Choroid plexus epithelial cell (primary cell): ENCODE data around the gene ZNG1C.
"Not testable (repeated sequence)": the region's sequence is repeated elsewhere in the genome, so short reads cannot be mapped to it uniquely, and the experiment has no call there.

ENCODE experiments used
- DNase-seq: peaks from one replicate; pipeline ENCODE4 v3.0.0-alpha.2; 2010; ENCODE audit warnings: low read depth
- H3K4me3 ChIP-seq: 2 replicates; pipeline ENCODE4 v1.5.1; 2011; ENCODE audit warnings: low read depth, mild to moderate bottlenecking, control low read depth, low read length, moderate library complexity

The ZNG1C gene

DNA sequence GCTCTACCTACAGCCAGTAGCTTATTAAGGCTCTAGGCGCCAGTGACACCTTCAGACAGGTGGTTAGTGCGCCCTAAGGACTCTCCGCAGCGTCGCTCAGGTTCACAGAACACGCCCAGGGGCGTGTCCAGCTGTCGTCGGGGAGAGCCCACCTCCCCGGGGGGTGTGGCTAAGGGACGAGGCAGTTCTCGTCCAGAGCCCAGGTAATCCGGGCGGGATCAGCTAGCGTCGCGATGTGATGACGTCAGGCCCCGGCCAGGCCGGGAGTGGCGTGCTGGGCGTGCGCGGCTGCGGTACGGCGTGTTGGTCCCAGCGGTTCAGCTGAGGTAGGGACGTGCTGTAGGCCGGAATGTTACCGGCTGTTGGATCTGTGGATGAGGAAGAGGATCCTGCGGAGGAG, at the start of gene ZNG1C:
Gene ZNG1C (plus strand): TSS at position 301 of the 400 bp plus-strand sequence. CDS start 49 bp downstream, at position 350.
- not testable (repeated sequence) for H3K4me3 ChIP-seq, DNase-seq

DNA sequence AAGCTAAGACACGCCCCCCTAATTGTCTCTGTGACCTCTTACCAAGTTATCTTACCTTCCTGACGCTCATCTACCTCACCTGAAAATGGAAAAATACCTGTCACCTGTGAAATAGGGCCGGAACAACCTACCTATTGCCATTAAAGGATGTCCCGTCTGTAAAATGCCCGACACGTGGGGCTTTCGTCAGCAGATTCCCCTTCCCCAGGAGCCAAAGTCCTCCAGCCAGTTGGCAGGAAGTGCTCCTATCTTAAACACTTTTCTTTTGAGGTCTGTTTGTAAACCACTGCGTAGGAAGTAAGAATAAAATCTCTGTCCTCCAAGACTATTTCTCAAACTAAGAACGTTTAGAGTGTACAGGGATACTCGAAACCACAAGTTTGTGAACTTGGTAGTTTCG, 654 bp downstream of the ZNG1C start:
- not testable (repeated sequence) for H3K4me3 ChIP-seq, DNase-seq

DNA sequence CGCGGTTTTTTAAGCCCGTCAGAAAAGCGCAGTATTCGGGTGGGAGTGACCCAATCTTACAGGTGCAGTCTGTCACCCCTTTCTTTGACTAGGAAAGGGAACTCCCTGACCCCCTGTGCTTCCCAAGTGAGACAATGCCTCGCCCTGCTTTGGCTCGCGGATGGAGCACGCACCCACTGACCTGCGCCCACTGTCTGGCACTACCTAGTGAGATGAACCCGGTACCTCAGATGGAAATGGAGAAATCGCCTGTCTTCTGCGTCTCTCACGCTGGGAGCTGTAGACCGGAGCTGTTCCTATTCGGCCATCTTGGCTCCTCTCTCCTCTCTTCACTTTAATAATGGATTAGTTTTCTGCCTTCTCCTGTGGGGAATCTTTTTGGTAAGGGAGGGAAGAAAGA, 39.3 kb downstream of the ZNG1C start:
- H3K4me3 ChIP-seq, DNase-seq: not testable (repeated sequence)

- DNase-seq, H3K4me3 ChIP-seq: not testable (repeated sequence)
These were observed 60.8 kb downstream of the ZNG1C start, which contains the start of gene FOXD4L3 for GRCh38 chr9:68302567-68302966. FOXD4L3 (plus strand) TSS chr9:68302867; CDS start chr9:68302952, 85 bp downstream.

DNA sequence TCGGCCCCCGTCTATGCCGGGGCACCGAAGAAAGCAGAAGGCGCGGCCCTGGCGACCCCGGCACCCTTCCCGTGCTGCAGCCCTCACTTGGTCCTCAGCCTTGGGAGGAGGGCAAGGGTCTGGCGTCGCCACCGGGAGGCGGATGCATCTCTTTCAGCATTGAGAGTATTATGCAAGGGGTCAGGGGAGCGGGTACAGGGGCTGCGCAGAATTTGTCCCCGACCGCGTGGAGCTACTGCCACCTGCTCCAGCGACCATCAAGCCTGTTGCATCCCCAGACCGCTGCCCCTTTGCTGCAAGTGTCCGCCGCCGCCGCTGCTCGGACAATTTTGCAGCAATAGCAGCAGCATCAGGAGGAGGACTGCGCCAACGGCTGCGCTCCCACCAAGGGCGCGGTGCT, 62.0 kb downstream of the ZNG1C start:
- DNase-seq, H3K4me3 ChIP-seq: not testable (repeated sequence)

DNA sequence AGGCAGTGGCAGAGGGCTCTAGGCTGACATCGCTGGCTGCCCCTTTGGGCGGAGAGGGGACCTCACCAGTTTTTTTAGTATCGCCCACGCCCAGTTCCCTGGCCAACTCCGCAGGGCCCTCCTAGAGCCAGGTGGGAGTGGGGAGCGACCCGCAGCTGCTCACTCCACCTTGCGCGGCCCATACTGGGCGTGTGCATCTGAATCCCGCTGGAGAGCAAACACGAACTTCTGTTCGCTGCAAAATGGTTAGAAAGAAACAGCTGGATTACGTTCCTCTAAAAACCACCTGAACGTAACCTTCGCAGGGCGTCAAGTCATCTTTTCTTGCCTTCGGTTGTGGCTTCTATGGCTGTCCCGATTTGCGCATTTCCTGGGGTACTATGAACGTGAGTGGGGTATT, 62.4 kb downstream of the ZNG1C start:
- not testable (repeated sequence) for DNase-seq, H3K4me3 ChIP-seq

DNA sequence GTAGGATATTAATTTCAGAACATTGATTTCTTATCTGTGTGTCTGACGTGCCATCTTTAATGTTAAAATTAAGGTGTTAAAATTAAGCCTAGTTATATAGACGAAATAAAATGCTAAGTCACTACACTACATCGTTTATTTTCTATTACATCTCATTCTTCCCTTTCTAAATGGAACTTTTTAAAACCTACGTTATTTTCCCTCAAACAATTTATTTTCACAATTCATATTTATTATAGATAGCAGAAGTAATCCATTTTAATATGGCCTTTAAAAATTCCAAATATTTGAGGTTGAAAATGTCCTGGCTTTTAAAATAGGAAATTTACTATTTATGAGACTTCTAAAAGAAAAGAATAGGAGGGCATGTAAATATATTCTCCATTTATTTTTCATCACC, 63.0 kb downstream of the ZNG1C start:
- DNase-seq, H3K4me3 ChIP-seq: not testable (repeated sequence)

GRCh38 chr9:68305680-68306285, 64.0 kb downstream of the ZNG1C start:
- not testable (repeated sequence) for DNase-seq, H3K4me3 ChIP-seq

- H3K4me3 ChIP-seq, DNase-seq: not testable (repeated sequence)
These were observed 64.7 kb downstream of the ZNG1C start for GRCh38 chr9:68306391-68306964.

GRCh38 chr9:68307127-68307526, 65.3 kb downstream of the ZNG1C start:
- not testable (repeated sequence) for DNase-seq

GRCh38 chr9:68307654-68308053, 65.9 kb downstream of the ZNG1C start:
- not testable (repeated sequence) for H3K4me3 ChIP-seq, DNase-seq

More at GRCh38 chr9:68307127-68307526, 65.3 kb downstream of the ZNG1C start:
- H3K4me3 ChIP-seq = not testable (repeated sequence)

GRCh38 chr9:68311208-68311607, 69.4 kb downstream of the ZNG1C start:
- not testable (repeated sequence) for DNase-seq, H3K4me3 ChIP-seq

- DNase-seq, H3K4me3 ChIP-seq: not testable (repeated sequence)
These were observed 76.4 kb downstream of the ZNG1C start for GRCh38 chr9:68318209-68318608.

DNA sequence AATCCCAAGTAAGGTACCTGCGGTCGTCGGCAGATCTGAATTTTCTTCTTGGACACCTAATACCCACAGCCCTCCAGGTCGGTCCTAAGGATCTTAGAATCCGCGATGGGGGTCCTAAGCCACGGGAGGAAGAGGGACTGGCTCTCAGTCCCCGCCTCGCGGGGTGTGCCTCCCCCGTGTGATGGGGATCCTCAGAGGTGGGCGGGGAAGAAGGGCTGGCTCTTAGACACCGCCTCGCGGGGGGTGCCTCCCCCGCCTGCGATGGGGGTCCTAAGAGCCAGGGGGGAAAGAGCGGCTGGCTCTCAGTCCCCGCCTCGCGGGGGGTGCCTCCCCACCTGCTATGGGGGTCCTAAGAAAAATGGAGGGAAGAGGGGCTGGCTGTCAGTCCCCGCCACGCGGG, 82.0 kb downstream of the ZNG1C start:
- not testable (repeated sequence) for H3K4me3 ChIP-seq, DNase-seq

- H3K4me3 ChIP-seq, DNase-seq: not testable (repeated sequence)
These were observed 82.7 kb downstream of the ZNG1C start for GRCh38 chr9:68324518-68324917.

DNA sequence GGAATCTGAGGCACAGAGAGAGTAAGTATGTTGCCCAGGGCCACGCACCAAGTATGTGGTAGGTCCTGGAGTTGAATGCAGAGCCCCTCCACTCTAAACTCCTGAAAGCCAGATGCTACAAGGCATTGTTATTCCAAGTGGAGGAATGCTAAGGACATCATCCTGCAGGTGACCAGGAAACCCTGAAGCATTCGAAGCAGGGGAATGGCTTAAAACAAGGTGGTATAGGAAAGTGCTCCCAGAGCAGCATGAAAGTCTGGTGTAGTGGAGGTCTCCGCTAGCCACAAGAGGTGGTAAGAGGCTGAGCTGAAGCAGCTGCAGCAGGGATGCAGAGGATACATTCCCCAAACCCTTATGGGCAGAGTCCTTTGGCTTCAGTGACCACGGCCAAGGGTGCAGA, 87.3 kb downstream of the ZNG1C start:
- not testable (repeated sequence) for DNase-seq

GRCh38 chr9:68330531-68331173, 88.9 kb downstream of the ZNG1C start:
- H3K4me3 ChIP-seq, DNase-seq: not testable (repeated sequence)

More for the DNA sequence above, 87.3 kb downstream of the ZNG1C start:
- H3K4me3 ChIP-seq = not testable (repeated sequence)

DNA sequence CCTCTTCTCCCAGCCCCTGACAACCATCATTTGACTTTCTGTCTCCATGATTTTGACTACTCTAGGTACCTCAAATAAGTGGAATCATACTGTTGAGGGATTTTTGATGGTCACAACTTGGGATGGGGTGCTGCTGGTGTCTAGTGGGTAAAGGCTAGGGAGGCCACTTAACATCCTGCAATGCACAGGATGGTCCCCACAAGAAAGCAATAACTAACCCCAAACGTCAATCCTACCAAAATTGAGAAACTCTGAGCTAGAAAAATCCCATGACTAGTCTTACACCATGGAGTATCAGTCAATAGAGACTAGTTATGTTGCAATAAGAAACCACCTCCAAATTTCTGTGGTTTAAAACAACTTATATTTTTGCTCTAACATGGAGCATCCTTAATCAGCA, 90.3 kb downstream of the ZNG1C start:
- not testable (repeated sequence) for H3K4me3 ChIP-seq, DNase-seq

GRCh38 chr9:68335935-68336334, 94.2 kb downstream of the ZNG1C start:
- not testable (repeated sequence) for H3K4me3 ChIP-seq, DNase-seq
